Large intestine (tissue), 3 donors: ENCODE data around the gene KIF5A. TPM values are rescaled to one million over a fixed set of nuclear protein-coding genes. Genes with fewer than 3 reads are reported as not detected.
A peak's percentile ranks its signal among the peaks of the same experiment; 100 is the strongest.
"Not testable (repeated sequence)": the region's sequence is repeated elsewhere in the genome, so short reads cannot be mapped to it uniquely, and the experiment has no call there.

Experiments
- DNase-seq, 2 donors: peaks; one replicate each; pipeline versions ENCODE4 v3.0.0 to v3.0.0-alpha.2; 2013
- H3K27ac ChIP-seq: one replicate; pipeline ENCODE4 v1.5.1; 2013; ENCODE audit warnings: low read length
- H3K27me3 ChIP-seq: 2 replicates; pipeline ENCODE4 v1.6.1; 2013; ENCODE audit warnings: low read length; ENCODE audit not compliant: control insufficient read depth, insufficient read depth
- H3K36me3 ChIP-seq: 2 replicates; pipeline ENCODE4 v1.6.1; 2013; ENCODE audit warnings: low read length; ENCODE audit not compliant: control insufficient read depth, insufficient read depth
- H3K4me1 ChIP-seq: one replicate; pipeline ENCODE4 v1.6.1; 2013; ENCODE audit warnings: low read length; ENCODE audit not compliant: control insufficient read depth, insufficient read depth
- H3K4me3 ChIP-seq: one replicate; pipeline ENCODE4 v1.5.1; 2013; ENCODE audit warnings: low read length
- H3K9me3 ChIP-seq: one replicate; pipeline ENCODE4 v1.6.1; 2013; ENCODE audit warnings: mild to moderate bottlenecking, low read depth, low read length, moderate library complexity; ENCODE audit not compliant: control insufficient read depth
- whole genome bisulfite sequencing: methylation state at CpG from one replicate; pipeline ENCODE4 v1.1.5; 2013; ENCODE audit warnings: low lambda C conversion rate; ENCODE audit not compliant: insufficient coverage; 5-methylcytosine and 5-hydroxymethylcytosine counted together
- polyA plus RNA-seq: library from polyadenylated mRNA; unstranded; fragments of 120-200 nt; gene quantifications from one replicate; pipeline ENCODE4 v1.2.1, GENCODE V29; 2013

The KIF5A gene
- polyA plus RNA-seq, 1 donor = 12.3 TPM

DNA sequence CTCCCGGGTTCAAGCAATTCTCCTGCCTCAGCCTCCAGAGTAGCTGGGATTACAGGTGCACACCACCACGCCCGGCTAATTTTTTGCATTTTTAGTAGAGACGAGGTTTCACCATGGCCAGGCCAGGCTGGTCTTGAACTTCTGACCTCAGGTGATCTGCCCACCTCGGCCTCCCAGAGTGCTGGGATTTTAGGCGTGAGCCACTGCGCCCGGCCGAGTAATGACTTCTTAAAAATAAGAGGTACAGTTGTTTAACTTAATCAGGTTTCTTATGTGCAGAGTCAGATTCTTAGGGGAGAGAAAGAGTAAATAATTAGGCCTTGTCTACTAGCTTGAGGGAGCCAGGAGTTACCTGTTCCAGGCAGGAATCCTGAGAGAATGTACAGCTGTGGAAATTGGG lies 35.6 kb upstream of the KIF5A start:
- H3K36me3 ChIP-seq = peaks cover 76% of the 10 kb centered on the region
- not testable (repeated sequence) for H3K4me3 ChIP-seq, DNase-seq, H3K27me3 ChIP-seq, H3K9me3 ChIP-seq, H3K27ac ChIP-seq
- H3K4me1 ChIP-seq = peaks cover 11% of the 10 kb centered on the region
- whole genome bisulfite sequencing = no CpG with 5 or more reads among the region's 9 CpGs

DNA sequence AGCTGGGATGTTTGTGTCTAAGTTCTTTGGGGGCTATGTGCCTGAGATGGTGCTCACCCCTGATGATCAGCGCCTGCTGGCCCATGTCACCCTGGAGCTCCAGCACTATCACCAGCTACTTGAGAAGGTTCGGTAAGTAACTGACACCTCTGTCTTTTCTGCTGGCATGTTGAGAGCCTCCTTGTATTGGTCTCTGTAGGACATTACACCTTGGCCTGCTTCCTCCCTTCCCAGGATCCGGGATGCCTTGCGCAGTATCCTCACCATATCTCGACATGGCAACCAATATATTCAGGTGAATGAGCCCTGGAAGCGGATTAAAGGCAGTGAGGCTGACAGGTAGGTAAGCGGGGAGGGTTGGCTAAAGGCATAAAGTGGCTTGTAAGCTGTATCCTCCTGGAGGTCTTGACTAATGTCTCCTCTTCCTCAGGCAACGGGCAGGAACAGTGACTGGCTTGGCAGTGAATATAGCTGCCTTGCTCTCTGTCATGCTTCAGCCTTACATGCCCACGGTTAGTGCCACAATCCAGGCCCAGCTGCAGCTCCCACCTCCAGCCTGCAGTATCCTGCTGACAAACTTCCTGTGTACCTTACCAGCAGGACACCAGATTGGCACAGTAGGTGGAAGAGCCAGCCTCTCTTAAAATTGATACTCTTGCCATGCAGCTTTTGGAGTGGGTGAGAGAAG lies 35.0 kb upstream of the KIF5A start:
- peaks cover 11% of the 10 kb centered on the region for H3K4me1 ChIP-seq
- no peak overlapping the region for H3K4me3 ChIP-seq
- DNase-seq = no peak
- no peaks in the 10 kb centered on the region for H3K27me3 ChIP-seq
- peaks cover 73% of the 10 kb centered on the region for H3K36me3 ChIP-seq
- no peak overlapping the region for H3K27ac ChIP-seq
- no peaks in the 10 kb centered on the region for H3K9me3 ChIP-seq
- no CpG with 5 or more reads among the region's 9 CpGs for WGBS

DNA sequence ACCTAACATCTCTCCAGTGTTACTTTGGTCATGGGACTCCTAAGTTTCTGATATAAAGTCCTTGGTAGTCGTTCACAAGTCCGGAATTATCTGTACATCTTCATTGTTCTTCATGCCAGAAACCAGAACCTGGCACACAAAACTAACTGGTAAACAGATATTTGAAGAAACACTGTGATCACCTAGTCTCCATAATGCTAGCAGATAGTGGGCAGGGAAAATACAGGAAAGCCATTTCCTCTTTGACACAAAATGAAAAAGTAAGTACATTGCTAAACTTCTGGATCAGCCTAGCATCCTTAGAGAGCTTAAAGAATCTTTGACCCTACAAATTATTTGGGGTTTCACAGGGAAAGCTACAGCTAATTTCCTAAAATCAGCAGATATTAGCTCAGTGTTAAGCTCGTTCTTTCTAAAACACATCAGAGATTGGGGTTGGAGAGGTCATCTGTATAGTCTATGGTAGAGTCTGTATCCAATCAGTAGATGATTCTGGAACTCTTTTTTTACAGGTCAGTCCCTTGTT lies 34.4 kb upstream of the KIF5A start:
- WGBS = no CpG with 5 or more reads among the region's 3 CpGs
- Histone ChIP-seq H3K27me3 (no peaks in the 10 kb centered on the region), H3K4me1 (peaks cover 11% of the 10 kb centered on the region), H3K4me3 (no peak overlapping the region), H3K9me3 (no peaks in the 10 kb centered on the region), H3K36me3 (peaks cover 68% of the 10 kb centered on the region), H3K27ac (no peak overlapping the region)
- no peak for DNase-seq

GRCh38 chr12:57515934-57516541 lies 33.8 kb upstream of the KIF5A start:
- Histone ChIP-seq H3K27me3 (no peaks in the 10 kb centered on the region), H3K36me3 (peaks cover 63% of the 10 kb centered on the region), H3K4me3 (no peak overlapping the region), H3K4me1 (peaks cover 13% of the 10 kb centered on the region), H3K27ac (no peak overlapping the region), H3K9me3 (no peaks in the 10 kb centered on the region)
- DNase-seq = no peak
- WGBS = 89% methylated on average over 3 of the region's 11 CpGs

DNA sequence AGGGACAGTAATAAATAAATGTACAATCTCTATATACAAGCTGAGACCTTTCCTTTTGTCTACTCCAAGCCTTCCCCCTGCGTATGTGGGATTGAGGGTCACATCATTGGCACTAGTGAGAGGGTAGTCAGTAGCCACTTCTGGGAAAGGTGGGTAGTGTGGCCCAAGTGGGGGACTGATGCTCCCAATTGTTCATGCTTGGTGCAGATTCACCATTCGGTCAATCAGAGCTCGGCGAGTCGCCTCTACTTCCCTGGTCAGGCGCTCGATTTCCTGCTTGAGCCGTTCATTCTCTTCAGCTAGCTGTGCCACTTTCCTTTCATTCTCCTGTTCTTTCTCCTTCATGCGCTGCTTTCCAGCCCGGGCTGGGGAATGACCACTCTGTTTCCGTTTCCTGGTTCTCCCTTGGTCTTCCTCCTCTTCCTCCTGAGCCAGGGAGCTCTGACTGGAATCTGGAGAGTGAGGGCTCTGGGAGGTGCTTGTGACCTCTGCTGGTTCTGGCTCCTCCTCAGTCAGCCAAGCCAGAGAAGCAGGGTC lies 33.2 kb upstream of the KIF5A start:
- no CpG with 5 or more reads among the region's 11 CpGs for WGBS
- peaks cover 56% of the 10 kb centered on the region for H3K36me3 ChIP-seq
- H3K27ac ChIP-seq = no peak overlapping the region
- H3K4me3 ChIP-seq = no peak overlapping the region
- no peaks in the 10 kb centered on the region for H3K9me3 ChIP-seq
- peaks cover 19% of the 10 kb centered on the region for H3K4me1 ChIP-seq
- no peak for DNase-seq
- H3K27me3 ChIP-seq = no peaks in the 10 kb centered on the region

DNA sequence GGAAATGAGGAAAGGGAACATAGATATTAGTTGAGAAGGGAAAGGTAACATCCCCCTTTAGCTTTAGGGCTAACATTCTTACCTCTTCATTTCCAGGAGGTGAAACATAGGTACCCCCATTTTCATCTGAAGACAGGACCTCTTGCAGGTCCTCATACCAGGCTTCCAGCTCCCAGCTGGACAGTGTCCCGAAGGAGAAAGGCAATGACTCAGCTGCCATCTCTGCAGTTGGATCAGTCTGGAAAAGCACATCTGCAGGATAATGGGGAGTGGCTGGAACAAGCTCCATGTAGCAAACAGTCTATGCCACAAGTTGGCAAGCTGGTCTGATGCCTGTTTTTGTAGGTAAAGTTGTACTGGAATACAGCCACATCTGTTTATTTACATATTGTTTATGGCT lies 32.7 kb upstream of the KIF5A start:
- WGBS = no CpG with 5 or more reads among the region's 1 CpG
- no peak overlapping the region for H3K27ac ChIP-seq
- H3K36me3 ChIP-seq = peaks cover 51% of the 10 kb centered on the region
- no peak overlapping the region for H3K4me3 ChIP-seq
- no peak for DNase-seq
- no peaks in the 10 kb centered on the region for H3K9me3 ChIP-seq
- peaks cover 24% of the 10 kb centered on the region for H3K4me1 ChIP-seq
- H3K27me3 ChIP-seq = no peaks in the 10 kb centered on the region

GRCh38 chr12:57517718-57518117 lies 32.1 kb upstream of the KIF5A start:
- not testable (repeated sequence) for DNase-seq, H3K4me3 ChIP-seq, H3K9me3 ChIP-seq, H3K27me3 ChIP-seq, H3K27ac ChIP-seq
- 67% methylated on average over 1 of the region's 10 CpGs for WGBS
- Histone ChIP-seq H3K36me3 (peaks cover 46% of the 10 kb centered on the region), H3K4me1 (peaks cover 26% of the 10 kb centered on the region)

GRCh38 chr12:57518176-57518919 lies 31.5 kb upstream of the KIF5A start:
- Histone ChIP-seq H3K27ac (no peak overlapping the region), H3K36me3 (peaks cover 40% of the 10 kb centered on the region), H3K4me1 (peaks cover 26% of the 10 kb centered on the region), H3K4me3 (peak overlapping the region; percentile 85), H3K27me3 (no peaks in the 10 kb centered on the region), H3K9me3 (no peaks in the 10 kb centered on the region)
- WGBS = 100% methylated on average over 1 of the region's 8 CpGs
- DNase-seq = no peak

- Histone ChIP-seq H3K27me3 (no peaks in the 10 kb centered on the region), H3K9me3 (no peaks in the 10 kb centered on the region), H3K4me3 (peak overlapping the region; percentile 85), H3K36me3 (peaks cover 37% of the 10 kb centered on the region), H3K4me1 (peaks cover 32% of the 10 kb centered on the region), H3K27ac (peak overlapping the region; percentile 95)
- WGBS = no CpG with 5 or more reads among the region's 7 CpGs
- DNase-seq = peak; percentile 15 to 23
Measured at GRCh38 chr12:57518920-57519795, 30.7 kb upstream of the KIF5A start.

- H3K4me1 ChIP-seq = peaks cover 38% of the 10 kb centered on the region
- H3K36me3 ChIP-seq = peaks cover 37% of the 10 kb centered on the region
- no CpG with 5 or more reads among the region's 8 CpGs for WGBS
- no peaks in the 10 kb centered on the region for H3K9me3 ChIP-seq
- H3K4me3 ChIP-seq = peak overlapping the region; percentile 85
- H3K27ac ChIP-seq = peak overlapping the region; percentile 95
- DNase-seq = peak; percentile 35 to 61
- no peaks in the 10 kb centered on the region for H3K27me3 ChIP-seq
Measured at GRCh38 chr12:57519796-57520052, 30.1 kb upstream of the KIF5A start.
